Body of pancreas (tissue), 4 donors: ENCODE data around the gene SORCS1. TPM values are rescaled to one million over a fixed set of nuclear protein-coding genes. Genes with fewer than 3 reads are reported as not detected.

Experiments
- ATAC-seq: fragments of 150-250 bp; one replicate; pipeline ENCODE4 v1.9.1; 2016
- DNase-seq, 4 donors: peaks; one replicate each; pipeline ENCODE4 v3.0.0-alpha.2; 2019
- H3K27ac ChIP-seq, 4 donors: fragments of 200-600 bp; sonication (generic); 1 replicate in 3 of 4; 2 replicates in 1 of 4; pipeline versions ENCODE4 v1.5.1 to v1.6.1; 2016 to 2019; ENCODE audit warnings: mild to moderate bottlenecking in 1 of 4, mixed read lengths in 1 of 4, moderate library complexity in 1 of 4
- H3K27me3 ChIP-seq, 2 donors: fragments of 200-600 bp; sonication (generic); one replicate each; pipeline ENCODE4 v1.6.0; 2016; ENCODE audit warnings: mild to moderate bottlenecking in 1 of 2
- H3K36me3 ChIP-seq, 2 donors: fragments of 200-600 bp; sonication (generic); replicated peaks in 1 of 2; 2 replicates each; pipeline ENCODE4 v1.5.1; 2016; ENCODE audit warnings: low read depth in 2 of 2; ENCODE audit not compliant: insufficient read depth in 1 of 2
- H3K4me1 ChIP-seq: fragments of 200-600 bp; sonication (generic); one replicate; pipeline ENCODE4 v1.6.0; 2016
- H3K4me3 ChIP-seq, 2 donors: fragments of 200-600 bp; sonication (generic); 1 replicate in 1 of 2; 2 replicates in 1 of 2; pipeline ENCODE4 v1.5.1; 2016 to 2019
- H3K9me3 ChIP-seq, 3 donors: fragments of 200-600 bp; sonication (generic); 1 replicate in 2 of 3; 2 replicates in 1 of 3; pipeline ENCODE4 v1.5.1; 2016
- POLR2A ChIP-seq, 3 donors: fragments of 450-650 bp; IDR thresholded peaks; one replicate each; pipeline ENCODE4 v1.6.1; 2016; ENCODE audit warnings: antibody characterized with exemption in 3 of 3, mild to moderate bottlenecking in 2 of 3
- WGBS, 2 donors: methylation state at CpG; one replicate each; pipeline ENCODE4 v1.1.5; 2017; 5-methylcytosine and 5-hydroxymethylcytosine counted together
- intact Hi-C: fragments of 100-400 bp; cut with DNase I; formaldehyde crosslinking; loops from one replicate; pipeline ENCODE4 v1.15.1; 2023
- total RNA-seq, 2 donors: library from RNA; depleted of rRNA; stranded (reverse); fragments of >200 nt; gene quantifications; one replicate each; pipeline ENCODE4 v1.1.0, GENCODE V29; 2016
- TF ChIP-seq, protein P1 (sequence below), 7 experiments: fragments of 450-650 bp in 4 of 7; fragments of 200-600 bp in 3 of 7; sonication (generic) in 3 of 7; IDR thresholded peaks; one replicate each; pipeline ENCODE4 v1.5.1; 2016 to 2019; ENCODE audit warnings: antibody characterized with exemption in 7 of 7

Gene SORCS1
- total RNA-seq, 2 donors from 2014 or later = 1.3 to 6.0 TPM

DNA sequence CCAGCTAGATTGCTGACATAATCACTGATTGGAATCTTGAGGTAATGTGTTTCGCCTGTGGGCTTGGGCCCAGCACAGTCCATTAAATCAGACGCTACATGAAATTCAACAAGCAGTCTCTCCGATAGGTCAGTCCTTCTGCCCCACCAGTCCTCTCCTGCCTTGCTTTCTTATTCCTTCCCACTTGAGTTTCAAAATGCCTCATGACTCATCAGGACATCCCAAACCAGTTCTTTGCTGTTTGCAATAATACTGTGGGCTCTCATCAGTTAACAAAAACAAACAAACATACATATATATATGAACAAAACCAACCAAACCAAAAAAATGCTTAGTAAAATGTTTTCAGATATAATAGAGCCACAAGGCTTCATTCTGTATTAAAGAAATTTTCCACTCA lies 599.0 kb downstream of the SORCS1 start:
- H3K27me3 ChIP-seq = no peaks in the 10 kb centered on the region
- intact Hi-C loops = no loop called here
- H3K36me3 ChIP-seq = no peaks in the 10 kb centered on the region
- no peak for DNase-seq
- TF ChIP-seq, protein P1, sequence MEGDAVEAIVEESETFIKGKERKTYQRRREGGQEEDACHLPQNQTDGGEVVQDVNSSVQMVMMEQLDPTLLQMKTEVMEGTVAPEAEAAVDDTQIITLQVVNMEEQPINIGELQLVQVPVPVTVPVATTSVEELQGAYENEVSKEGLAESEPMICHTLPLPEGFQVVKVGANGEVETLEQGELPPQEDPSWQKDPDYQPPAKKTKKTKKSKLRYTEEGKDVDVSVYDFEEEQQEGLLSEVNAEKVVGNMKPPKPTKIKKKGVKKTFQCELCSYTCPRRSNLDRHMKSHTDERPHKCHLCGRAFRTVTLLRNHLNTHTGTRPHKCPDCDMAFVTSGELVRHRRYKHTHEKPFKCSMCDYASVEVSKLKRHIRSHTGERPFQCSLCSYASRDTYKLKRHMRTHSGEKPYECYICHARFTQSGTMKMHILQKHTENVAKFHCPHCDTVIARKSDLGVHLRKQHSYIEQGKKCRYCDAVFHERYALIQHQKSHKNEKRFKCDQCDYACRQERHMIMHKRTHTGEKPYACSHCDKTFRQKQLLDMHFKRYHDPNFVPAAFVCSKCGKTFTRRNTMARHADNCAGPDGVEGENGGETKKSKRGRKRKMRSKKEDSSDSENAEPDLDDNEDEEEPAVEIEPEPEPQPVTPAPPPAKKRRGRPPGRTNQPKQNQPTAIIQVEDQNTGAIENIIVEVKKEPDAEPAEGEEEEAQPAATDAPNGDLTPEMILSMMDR (IDR thresholded peaks at IDR 0.05) = no peak
- TF ChIP-seq POLR2A (IDR thresholded peaks at IDR 0.05) = no peak
- H3K9me3 ChIP-seq = no peaks in the 10 kb centered on the region
- 75 to 83% methylated on average over 3 of the region's 3 CpGs for WGBS, 2 donors
- no peak overlapping the region for H3K4me3 ChIP-seq
- H3K4me1 ChIP-seq = no peaks in the 10 kb centered on the region
- H3K27ac ChIP-seq = no peak overlapping the region
- no peak for ATAC-seq

- no peaks in the 10 kb centered on the region for H3K27me3 ChIP-seq
- no peaks in the 10 kb centered on the region for H3K4me1 ChIP-seq
- no peak for DNase-seq
- no peak for ATAC-seq
- intact Hi-C loops = no loop called here
- 37 to 38% methylated on average over 3 of the region's 3 CpGs for WGBS, 2 donors
- no peak overlapping the region for H3K4me3 ChIP-seq
- no peaks in the 10 kb centered on the region for H3K9me3 ChIP-seq
- H3K27ac ChIP-seq = no peak overlapping the region
- H3K36me3 ChIP-seq = no peaks in the 10 kb centered on the region
- TF ChIP-seq, protein P1 (IDR thresholded peaks at IDR 0.05) = no peak
- no peak for TF ChIP-seq POLR2A (IDR thresholded peaks at IDR 0.05)
Observed at GRCh38 chr10:106563384-106563783, 601.1 kb downstream of the SORCS1 start.

- Histone ChIP-seq H3K9me3 (no peaks in the 10 kb centered on the region), H3K4me3 (no peak overlapping the region), H3K27ac (no peak overlapping the region), H3K27me3 (no peaks in the 10 kb centered on the region), H3K36me3 (no peaks in the 10 kb centered on the region), H3K4me1 (no peaks in the 10 kb centered on the region)
- DNase-seq (no peak), ATAC-seq (no peak)
- intact Hi-C loops = no loop called here
- WGBS, 2 donors = 78 to 80% methylated on average over 5 of the region's 5 CpGs
- TF ChIP-seq POLR2A (IDR thresholded peaks at IDR 0.05) = no peak
Observed at GRCh38 chr10:106560925-106561640, 603.4 kb downstream of the SORCS1 start.

DNA sequence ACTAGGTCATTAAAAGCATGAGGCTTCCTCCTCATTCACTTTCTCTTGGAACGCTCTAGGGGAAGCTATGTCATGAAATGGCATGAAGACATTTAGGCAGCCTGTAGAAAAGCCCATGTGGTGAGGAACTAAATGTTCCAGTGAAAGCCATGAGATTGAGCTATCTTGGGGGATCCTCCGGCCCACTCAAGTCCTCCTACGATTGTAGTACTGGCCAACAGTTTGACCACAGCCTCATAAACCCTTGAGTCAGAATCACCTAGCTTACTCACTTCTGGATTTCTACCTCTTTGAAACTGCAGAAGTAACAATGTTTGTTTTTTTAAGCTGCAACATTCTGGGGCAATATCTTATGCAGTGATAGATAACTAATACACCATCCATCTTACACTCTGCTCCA lies 605.1 kb downstream of the SORCS1 start:
- Histone ChIP-seq H3K4me3 (no peak overlapping the region), H3K27ac (no peak overlapping the region), H3K36me3 (no peaks in the 10 kb centered on the region), H3K9me3 (no peaks in the 10 kb centered on the region), H3K27me3 (no peaks in the 10 kb centered on the region), H3K4me1 (no peaks in the 10 kb centered on the region)
- 69 to 79% methylated on average over 3 of the region's 3 CpGs for WGBS, 2 donors
- DNase-seq = no peak
- intact Hi-C loops = no loop called here
- no peak for ATAC-seq
- TF ChIP-seq, protein P1 (IDR thresholded peaks at IDR 0.05) = no peak

DNA sequence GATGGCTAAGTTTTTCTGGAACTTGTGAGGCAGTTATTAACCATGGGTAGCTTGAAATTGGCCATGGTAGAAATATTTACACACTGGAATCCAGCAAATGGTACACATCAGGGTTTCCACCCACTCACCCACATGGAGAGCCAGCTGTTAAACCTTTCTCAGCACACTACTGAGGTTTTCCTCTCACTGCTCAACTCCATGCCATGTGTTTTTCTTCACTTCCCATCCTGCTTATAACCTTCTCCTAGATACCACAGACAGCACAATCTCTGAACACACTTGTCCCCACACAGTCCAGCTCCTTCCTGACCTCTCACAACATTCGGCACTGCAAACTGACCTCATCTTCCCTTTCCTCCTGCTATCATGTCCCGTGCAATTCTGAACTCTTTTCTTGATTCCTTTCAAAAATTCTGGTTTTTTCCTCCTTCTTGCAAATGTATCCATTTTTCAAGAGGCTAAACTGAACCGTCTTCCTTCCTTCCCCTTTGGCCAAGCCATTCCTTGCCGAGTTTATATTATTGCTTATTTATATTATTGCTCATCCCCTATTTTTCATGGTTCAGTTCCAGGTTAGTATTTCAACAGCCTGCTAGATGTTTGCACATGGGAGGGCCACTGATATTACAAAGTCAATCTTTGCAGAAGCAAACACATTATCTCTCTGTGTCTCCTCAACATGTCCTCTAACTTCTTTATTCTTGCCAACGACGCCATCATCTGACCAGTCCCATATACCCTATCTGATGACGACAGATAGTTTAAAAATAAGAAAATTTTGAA lies 606.4 kb downstream of the SORCS1 start:
- ATAC-seq = no peak
- TF ChIP-seq, protein P1 (IDR thresholded peaks at IDR 0.05) = no peak
- no peak for TF ChIP-seq POLR2A (IDR thresholded peaks at IDR 0.05)
- Histone ChIP-seq H3K4me3 (no peak overlapping the region), H3K36me3 (no peaks in the 10 kb centered on the region), H3K27me3 (no peaks in the 10 kb centered on the region), H3K4me1 (no peaks in the 10 kb centered on the region), H3K27ac (no peak overlapping the region), H3K9me3 (no peaks in the 10 kb centered on the region)
- WGBS, 2 donors = 54 to 63% methylated on average over 7 of the region's 7 CpGs
- intact Hi-C loops = no loop called here
- DNase-seq = no peak
